HG03460 (cell line): Measurements from ENCODE around the gene FAM32A.

ENCODE experiments used
- ATAC-seq: cut with Tn5 transposase; IDR thresholded peaks from one replicate; pipeline ENCODE4 v1.9.1; 2021; ENCODE audit not compliant: unreplicated experiment

Gene FAM32A

DNA sequence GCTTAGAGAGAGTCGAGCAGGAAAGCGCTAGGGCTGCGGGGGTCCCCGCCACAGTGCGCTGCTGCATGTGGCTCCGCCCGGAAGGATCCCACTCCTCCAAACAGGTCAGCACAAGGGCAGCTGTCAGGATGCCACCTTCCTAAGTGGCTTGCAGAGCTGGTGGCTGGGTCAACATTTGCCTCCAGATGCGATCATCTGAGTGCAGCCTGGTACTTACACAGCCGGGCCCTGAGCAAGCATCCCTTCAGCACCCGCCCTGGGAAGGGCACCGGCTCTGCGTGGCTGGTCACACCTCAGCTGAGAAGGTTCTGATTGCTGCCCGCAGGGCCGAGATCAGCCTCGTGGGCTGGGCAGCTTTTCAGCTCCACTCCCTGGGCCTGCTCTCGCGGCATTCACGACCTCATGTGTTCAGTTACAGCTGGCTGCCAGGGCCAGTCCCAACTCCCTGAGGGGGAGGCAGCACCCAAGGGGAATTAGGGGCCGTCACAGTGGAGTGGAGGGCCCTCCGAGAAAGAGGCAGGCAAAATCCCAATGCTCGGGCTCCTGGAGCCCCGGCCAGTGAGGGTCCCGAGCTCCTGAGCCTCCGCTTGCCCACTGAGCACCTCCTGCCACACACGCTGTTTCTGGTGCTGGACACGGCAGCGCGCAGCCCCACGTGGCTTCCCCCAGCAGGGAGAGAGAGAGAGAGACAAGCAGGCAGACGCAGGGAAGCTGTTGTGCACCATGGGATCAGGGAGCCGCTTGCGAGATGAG is 39.3 kb downstream of the FAM32A start:
- ATAC-seq, result no peak

DNA sequence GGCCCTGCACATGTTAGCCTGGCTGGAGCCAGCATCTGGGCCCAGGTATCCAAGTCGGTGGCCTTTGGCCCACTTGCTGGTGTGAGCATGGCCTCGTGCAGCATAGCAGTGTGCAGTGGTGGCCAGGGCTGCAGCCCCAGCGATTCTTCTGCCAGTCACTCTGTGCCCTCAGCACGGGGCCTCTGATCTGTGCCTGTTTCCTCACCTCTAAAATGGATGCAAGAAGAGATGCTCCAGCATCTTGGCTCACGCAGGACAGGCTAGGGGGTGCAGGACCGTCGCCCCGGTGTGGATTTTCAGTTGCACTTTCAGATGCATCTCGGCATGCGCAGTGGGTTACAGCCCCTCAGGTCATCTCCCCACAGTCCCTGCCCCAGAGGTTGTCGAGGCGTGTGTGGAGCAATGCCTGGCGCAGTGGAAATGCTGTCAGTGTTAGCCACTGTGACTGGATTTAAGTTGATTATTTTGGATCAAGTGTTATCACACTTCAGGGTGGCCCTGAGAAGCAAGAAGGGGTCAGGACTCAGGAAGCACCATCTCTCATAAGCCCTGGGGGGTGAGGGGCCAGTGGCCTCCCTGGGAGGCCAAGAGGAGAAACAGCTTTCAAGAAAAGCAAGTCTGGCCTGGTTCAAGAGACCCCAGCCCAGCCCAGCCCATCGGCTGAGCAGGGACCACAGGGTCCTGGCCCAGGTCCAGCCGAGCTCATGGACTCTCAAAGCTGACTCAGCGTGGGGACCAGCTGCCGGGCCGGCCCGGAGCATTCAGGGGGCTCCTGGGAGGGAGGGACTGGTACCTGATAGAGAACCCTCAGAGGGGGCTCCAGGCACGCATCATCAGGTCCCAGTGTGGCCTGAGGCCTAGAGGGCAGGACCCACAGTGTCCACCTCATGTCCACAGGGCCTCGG is 40.3 kb downstream of the FAM32A start:
- ATAC-seq, result no peak

DNA sequence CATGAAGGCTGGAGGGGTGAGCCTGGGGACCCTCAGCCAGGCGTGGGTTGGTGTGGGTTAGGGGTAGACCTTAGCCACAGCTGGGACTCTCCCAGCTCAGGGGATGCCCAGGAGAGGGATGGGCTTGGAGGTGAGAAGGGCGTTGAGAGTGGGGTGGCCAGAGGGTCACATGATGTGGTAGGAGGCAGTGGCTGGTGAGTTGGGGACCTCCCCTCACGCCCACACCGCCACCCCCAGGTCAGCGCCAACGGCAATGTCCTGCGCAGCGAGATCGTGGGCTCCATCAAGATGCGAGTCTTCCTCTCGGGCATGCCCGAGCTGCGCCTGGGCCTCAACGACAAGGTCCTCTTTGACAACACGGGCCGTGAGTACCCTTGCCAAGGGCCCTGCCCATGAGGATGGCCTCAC is 41.0 kb downstream of the FAM32A start:
- ATAC-seq, result no peak

DNA sequence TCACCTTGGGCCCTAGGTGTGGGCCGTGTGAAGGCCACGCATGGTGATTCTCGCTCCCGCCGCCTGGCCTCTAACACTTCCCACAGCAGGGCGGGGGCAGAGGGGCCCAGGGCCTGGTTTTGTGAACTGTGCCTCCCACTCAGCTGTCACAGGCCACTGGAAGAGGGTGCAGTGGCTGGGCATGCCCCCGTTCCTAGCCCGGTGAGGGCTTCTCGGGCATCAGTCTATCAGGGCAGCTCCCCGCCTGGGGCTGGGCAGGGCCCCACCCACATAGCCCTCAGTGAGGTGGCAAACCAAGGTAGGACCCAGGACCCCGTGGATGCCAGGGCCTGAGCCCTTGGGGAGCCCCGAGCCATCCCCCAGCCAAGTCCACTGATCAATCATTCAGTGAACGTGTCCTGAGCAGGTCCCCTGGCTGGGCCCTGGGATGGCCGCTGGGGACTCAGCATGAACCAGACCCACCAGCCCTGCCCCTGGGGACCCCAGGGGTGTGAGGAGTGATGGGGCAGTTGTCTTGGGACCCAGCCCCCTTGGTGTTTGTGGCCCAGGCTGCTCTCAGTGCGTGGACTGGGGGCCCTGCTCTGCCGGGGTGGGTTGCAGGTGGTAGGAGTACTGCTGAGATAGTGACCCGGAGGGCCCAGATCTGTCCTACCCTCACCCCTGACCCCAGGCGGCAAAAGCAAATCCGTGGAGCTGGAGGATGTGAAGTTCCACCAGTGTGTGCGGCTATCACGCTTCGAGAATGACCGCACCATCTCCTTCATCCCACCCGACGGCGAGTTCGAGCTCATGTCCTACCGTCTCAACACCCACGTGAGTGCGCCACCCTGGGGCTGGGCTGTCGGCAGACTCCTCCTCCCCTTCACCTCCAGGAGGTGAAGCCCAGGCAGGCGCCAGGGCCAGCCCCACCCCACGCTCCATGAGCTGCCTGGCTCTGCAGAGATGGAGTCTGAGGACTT is 41.9 kb downstream of the FAM32A start:
- ATAC-seq, result no peak

DNA sequence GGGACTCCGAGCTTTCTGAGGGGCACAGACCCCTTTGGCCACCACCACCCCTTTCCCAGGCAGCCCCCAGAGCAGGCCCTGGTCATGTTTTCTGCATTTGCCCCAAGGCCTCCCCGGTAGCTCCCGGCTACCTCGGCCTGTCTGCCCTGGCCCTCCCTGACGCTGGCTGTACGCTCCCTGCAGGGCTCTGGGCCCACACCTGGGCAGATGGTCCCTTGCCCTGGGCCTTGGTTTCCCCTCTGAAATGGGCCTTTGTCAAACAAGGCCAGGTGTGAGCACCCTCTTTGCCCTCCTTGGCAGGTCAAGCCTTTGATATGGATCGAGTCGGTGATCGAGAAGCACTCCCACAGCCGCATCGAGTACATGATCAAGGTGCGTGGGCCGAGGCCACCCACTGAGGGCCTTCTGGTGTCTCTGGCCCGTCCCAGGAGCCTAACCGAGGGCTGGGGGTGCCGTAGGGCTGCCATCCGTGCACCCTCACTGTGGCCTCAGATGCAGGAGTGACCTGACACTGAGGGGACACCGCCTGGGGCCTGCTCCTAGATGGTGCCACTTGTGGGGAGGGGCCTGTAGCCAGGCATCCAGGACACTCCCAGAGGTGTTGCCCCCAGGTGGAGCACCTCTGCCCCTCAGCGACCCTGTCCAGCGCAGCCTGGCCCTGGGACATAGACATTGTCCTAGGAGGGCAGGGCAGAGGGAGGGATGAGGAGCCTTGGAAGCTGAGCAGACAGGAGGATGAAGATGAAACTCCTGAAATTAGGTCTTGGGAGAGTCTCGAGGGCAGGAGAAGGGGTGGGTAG is 42.8 kb downstream of the FAM32A start:
- ATAC-seq, result no peak

DNA sequence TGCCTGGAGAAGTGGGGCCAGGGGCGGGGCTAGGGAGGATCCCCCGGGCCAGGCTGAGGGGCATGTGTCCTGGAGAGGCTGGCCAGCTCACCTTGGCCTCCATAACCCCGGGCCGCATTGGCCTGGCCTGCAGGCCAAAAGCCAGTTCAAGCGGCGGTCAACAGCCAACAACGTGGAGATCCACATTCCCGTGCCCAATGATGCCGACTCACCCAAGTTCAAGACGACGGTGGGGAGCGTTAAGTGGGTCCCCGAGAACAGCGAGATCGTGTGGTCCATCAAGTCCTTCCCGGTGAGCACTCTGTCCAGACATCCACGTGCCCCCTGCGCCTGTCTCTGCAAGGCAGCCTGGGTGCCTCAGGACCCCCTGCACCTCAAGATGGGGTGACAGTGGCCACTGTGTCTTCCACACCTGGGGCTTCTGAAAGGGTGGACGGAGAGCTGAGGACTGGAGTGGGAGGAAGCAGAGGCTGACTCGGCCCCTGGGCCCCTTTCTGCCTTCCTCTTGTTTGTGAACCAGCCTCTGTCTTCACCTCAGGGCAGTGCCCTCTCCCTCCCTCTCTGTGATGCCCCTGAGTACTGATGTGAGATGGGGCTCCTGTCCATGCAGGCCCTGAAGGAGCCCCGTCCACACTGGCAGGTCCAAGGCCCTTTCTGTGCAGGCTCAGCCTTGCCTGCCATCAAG is 43.6 kb downstream of the FAM32A start:
- ATAC-seq, result no peak

DNA sequence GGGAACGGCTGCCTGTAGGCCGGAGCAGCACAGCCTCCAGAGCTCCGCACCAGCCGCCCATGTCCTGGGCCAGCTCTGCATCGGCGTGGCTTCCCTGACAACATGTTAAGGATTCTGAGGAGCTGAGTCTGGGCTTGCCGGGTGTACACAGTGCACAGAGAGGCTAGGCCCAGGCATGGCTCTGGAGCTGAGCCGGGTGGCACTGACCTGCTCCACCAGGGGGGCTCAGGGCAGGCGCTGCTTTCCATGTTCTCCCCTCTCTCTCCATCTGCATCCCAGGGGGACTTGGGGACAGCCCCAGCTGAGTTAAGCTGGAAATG is 44.1 kb downstream of the FAM32A start:
- ATAC-seq, result no peak

DNA sequence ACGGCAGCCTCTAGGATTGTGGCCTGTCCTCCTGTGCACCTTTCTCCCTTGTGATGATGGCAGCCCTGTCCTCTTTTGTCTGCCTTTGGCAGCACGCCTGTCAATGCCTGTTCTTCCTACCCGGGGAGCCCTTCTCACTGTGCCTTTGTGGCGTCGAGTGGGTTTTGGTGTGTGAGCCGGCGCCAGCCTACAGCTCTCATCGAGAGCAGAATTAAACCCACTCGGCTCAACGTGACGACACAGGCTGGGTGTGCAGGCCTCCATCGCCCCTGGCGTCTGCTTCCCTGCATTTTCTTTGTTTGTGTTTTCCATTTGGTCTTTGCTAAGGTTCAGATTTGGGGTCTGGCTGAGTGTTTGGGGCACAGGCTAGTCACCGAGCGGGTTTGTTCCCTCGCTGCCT is 46.9 kb downstream of the FAM32A start:
- ATAC-seq, result no peak

DNA sequence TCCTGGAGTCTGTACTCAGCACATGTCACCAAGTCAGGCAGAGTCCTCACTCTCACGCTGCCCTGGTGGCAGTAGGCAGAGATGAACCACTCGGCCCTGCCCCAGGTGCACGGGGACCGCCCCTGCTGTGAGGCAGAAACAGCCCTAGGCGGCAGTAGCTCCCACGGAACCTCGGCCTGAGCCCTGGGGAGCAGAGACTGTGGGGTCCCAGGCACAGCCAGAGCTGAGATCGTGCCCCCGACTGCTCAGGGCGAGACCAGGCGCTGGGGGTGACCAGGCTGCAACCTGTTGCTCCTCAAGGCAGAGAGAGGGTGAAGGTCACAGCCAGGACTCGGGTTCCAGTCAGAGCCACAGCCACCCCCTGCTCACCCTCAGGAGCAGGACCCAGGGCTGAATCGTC is 47.4 kb downstream of the FAM32A start:
- no peak for ATAC-seq

DNA sequence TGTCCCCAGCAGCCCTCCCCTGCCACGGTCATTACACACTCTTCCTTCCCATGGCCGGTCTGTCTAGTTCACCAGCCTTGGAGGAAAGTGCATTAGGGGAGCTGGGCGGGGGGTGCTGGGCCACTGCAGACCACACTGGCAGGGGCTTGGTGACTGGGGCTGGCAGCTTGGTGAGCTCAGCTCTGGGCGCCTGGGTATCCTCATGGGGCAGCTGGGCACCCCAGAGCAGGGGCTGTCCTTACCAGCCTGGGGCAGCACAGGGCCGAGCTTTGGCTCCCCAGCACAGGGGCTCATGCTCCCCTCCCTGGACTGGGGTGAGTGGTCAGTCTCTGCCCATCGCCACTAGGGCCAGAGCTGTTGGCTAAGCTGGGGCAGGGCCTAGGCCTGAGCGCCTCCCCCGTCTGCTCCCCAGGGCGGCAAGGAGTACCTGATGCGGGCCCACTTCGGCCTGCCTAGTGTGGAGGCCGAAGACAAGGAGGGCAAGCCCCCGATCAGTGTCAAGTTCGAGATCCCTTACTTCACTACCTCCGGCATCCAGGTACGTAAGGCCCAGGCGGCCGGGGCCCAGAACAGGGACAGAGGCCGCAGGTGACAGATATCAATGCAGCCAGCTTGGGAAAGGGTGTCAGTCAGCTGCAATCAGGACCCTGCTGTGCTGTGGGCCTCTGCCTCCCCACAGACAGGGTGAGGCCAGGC is 48.0 kb downstream of the FAM32A start:
- ATAC-seq, result no peak

DNA sequence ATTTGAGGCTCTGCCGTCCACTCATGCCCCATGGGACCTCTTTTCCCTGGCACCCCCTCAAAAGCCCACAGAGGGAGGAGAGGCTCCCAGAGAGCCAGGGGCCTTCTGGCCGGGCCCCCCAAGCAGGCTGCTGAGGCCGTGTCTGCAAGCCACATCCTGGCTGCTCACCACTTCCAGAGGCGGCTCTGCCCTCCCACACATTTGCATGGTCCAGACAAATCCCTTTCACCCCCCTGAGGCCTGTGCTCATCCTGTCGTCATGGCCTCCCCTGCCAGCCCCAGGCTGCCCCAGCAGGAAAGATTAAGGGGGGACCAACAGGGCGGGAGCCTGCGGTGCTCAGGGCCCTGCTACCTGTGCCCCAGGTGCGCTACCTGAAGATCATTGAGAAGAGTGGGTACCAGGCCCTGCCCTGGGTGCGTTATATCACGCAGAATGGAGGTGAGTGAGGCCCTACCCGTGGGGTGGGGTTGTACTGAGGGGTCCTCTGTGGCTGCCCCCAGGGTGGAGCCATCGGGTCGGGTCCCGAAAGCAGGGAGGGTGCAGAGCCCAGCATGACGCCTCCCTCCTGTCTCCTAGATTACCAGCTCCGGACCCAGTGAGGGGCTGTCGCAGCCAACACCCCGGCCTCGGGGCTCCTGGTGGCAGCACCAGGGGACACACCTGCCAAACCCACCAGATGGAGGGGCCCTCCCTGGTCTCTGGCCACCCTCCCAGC is 48.8 kb downstream of the FAM32A start:
- no peak for ATAC-seq

DNA sequence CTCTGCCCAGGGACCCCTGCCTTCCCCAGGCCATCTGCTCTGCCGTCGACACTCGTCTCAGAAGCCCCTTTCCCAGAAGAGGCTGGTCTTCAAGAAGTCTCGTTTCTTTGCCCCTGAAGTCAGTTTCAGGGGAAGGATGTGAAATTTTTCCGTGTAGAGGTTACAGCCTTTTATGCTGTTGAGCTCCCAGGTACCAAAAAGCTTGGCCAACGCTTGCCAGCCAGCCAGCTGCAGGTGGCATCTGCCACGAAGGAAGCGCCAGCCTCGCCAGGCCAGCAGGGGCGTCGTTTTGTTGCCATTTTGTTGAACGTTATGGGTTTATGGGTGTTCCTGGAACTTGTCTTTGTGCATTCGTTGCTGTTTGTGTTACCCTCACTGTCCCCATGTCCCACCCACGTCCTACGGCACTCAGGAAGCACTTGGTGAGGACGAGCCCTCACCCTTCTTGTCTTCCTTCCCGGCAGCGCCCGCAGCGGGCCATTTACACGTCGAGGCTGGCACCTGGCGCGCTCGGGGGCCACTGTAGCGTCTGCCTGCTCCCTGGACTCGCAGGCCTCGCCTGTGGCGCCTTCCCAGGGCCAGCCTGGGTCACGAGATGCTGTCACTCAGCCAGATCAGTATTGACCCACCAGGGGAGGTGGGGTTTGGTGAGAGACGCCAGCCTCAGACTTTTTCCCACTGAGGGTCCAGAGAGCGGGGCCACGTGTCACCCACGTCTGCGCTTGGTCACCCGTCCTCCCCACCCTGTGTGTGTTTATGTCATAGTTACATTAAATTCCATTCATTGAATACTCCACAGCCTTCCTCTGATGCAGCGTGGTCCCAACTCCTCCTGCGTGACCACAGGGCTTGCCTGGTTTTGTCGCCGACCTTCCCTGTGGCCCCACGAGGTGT is 49.6 kb downstream of the FAM32A start:
- no peak for ATAC-seq

DNA sequence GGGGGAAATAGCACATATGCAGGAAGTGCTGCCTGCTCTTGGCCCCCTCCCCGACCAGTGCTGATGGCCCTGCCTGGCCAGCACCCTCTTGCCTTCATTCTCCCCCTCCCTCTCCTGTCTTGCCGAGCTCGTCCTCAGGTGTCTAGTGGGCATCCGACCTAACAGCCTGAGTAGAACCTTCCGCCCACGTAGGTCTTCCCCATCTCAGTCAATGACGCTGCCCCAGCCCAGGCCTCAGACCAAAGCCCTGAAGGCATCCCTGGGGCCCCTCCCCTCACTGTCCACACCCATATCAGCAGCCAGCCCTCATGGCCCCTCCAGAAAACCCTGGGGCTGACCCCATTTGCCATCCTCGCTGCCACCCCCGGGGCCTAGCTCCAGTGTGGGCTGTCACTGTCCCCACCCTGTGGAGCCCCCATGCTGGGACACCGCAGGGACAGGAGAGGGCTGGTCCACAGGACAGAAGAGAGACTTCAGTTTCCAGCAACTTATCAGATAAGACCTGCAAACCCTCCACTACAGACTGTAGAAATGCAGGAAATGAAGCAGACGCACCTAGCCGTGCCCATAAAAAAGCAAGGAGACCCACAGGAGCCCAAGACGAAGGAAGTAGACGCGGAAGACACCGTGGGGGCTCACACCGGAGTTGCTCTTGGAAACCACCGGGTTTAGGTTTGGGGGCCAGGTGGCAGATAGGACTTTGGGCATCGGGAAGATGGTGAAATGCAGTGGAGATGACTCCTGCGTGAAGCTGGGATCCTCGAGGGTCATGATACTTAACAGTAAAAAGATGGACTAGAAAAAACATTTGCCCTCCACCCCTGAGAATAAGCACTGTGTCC is 50.8 kb downstream of the FAM32A start:
- no peak for ATAC-seq
